NCI-H1930 (cell line): ENCODE measurements around the gene TANGO6.
"Not testable (repeated sequence)": the region's sequence is repeated elsewhere in the genome, so short reads cannot be mapped to it uniquely, and the experiment has no call there.

ENCODE experiments used
- DNase-seq, 2 experiments: peaks; one replicate each; lab custom pipeline; 2025; lab: John Stamatoyannopoulos, UW

TANGO6 gene

GRCh38 chr16:68969338-68969737 is 126.0 kb downstream of the TANGO6 start:
- no peak for DNase-seq

DNA sequence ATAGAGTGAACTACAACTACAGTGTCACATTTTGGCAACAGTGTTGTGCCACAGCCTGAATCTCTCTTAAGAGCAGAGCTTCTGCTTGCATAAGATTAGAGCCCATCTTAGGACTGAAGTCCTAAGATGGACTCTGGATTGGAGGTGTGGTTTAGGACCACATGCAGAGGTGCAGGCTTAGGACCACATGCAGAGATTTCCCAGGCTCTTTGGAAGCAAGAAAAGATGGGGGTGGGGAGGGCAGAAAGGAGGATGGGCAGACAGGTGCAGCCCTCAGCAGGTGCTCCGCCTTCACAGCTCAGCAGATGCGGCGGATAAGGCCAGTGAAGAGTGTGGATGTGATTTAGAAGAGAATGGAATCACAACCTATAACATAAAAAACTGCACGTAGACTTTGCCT is 128.7 kb downstream of the TANGO6 start:
- DNase-seq, result no peak

- no peak for DNase-seq
Observed at GRCh38 chr16:68972720-68973119, 129.4 kb downstream of the TANGO6 start.

GRCh38 chr16:68973611-68974120 is 130.3 kb downstream of the TANGO6 start:
- DNase-seq, result no peak

- no peak for DNase-seq
Observed at GRCh38 chr16:68978303-68978954, 135.1 kb downstream of the TANGO6 start.

- no peak for DNase-seq
Observed at GRCh38 chr16:68980695-68981315, 137.5 kb downstream of the TANGO6 start.

DNA sequence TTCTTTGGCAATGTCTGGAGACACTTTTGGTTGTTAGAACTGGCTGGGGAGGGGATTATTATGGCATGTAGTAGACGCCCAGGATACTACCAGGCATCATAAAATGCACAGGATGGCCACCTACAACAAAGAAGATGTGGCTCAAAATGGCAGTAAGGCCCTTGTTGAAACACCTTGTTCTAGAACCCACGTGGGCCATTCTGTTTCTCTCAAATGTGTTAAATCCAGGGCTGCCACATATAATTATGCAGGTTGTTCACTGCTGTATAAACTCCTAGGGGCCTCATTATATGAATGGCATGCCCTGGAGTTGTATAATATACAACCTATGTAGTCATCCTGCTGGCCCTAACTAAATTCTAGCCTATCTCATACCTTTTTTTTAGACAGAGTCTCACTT is 138.6 kb downstream of the TANGO6 start:
- no peak for DNase-seq

- DNase-seq, result no peak
Observed at GRCh38 chr16:68984467-68984866, 141.1 kb downstream of the TANGO6 start.

DNA sequence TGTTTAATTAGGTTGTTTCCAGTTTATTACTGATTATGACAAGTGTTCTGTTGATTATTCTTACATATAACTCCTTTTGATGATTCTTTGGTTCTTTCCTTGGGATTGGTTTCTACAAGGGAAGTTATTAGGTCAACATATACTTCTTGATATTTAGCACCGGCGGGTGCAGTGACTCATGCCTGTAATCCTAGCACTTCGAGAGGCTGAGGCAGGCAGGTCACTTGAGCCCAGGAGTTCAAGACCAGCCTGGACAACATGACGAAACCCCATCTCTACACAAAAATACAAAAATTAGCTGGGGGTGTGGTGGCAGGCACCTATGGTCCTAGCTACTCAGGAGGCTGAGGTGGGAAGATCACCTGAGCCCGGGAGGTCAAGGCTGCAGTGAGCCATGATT is 141.9 kb downstream of the TANGO6 start:
- no peak for DNase-seq

DNA sequence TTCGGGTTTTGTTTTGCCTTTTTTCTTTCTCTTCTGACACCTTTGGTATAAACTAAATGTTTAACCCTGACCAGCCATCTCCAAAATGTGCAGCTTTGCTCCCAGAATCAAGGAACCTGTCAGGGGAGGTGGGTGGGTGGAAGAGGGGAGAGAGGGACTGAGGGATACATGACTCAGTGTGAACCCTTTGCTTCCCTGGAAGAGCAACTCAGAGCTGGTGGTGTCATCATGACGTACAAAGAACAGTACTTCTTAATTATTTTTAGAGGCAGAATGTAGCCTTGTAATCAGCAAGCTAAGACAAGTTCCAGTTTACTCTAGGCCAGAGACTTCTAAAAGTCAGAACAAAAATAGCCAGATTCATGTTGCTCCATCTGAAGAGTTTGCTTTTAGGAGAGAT is 142.5 kb downstream of the TANGO6 start:
- DNase-seq, result no peak

GRCh38 chr16:68987734-68988457 is 144.6 kb downstream of the TANGO6 start:
- DNase-seq, result no peak

- DNase-seq, result not testable (repeated sequence)
Observed at GRCh38 chr16:68990172-68990845, 147.0 kb downstream of the TANGO6 start.

- no peak for DNase-seq
Observed at GRCh38 chr16:68991075-68991474, 147.7 kb downstream of the TANGO6 start.

DNA sequence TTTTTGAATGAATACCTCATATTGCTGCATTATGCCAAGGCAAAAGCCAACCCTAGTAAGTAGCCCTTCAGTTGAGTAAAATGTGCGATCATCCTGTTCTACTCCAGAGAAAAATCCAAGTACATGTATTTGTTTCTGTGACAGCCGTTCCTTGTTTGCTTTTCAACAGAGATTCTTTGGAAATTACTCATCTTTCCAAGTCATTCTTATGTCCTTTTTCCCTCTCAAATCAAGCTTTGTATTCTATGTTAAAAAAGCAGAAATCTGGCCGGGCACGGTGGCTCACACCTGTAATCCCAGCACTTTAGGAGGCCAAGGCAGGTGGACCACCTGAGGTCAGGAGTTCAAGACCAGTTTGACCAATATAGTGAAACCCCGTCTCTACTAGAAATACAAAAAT is 149.2 kb downstream of the TANGO6 start:
- DNase-seq, result no peak

GRCh38 chr16:68993456-68993855 is 150.1 kb downstream of the TANGO6 start:
- no peak for DNase-seq

DNA sequence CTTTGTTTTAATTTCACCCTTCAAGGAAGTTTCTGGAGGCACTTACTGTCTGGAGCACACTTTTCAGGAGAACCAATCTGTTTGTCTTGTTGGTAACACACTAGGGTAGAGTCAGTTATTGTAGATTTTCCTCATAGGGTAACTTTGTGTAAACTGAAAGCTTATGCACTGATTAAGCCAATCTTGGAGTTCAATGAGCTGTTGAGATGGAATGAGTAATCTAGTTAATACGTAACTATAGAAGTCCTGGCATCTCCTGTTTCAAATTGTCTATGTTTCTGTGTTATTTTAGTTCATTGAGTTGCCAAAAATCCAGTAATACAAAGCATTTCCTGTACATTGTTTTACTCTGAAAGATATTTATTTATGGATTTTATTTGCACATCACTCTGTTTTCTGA is 150.6 kb downstream of the TANGO6 start:
- DNase-seq, result no peak

DNA sequence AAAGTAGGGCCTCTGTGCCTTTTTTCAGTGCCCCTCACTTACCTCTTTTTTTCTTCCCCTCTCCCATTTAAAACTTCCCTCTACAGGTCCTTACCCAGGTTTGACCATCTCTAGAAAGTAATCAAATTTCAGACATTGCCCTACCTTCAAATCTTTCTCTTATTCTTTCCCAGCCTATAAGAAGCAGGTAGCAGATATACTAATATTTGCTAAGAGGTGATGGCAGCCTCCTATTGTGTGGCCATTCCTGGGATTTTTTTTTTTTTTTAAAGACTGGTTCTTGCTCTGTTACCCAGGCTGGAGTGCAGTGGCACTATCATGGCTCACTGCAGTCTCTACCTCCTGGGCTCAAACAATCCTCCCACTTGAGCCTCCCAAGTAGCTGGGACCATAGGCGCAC is 151.0 kb downstream of the TANGO6 start:
- DNase-seq, result no peak

DNA sequence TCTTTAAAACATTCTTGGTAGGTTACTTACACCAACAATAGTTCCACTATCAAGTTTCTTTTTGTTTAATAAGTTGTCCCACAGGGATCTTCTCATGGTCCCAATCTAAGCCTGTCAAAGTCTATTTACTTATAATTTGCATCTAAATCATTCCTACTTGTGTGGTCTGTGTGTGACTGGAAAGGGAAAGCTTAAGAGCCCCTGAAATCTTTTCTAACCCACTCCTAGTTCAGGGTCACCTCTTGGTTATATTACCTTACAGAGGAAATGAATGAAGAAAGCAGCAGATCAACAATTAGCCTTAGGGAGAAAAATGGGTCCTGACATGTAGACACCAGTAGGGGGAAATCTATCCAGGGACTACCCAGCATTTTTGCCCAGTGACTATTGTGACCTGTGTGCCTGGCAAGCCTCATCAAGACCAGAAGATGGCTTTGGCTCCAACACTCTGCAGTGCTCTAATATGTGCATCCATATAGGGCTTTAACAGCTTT is 151.7 kb downstream of the TANGO6 start:
- no peak for DNase-seq

GRCh38 chr16:68997564-68997963 is 154.2 kb downstream of the TANGO6 start:
- no peak for DNase-seq

- no peak for DNase-seq
Observed at GRCh38 chr16:68999114-68999513, 155.8 kb downstream of the TANGO6 start.

- no peak for DNase-seq
Observed at GRCh38 chr16:69003500-69003899, 160.2 kb downstream of the TANGO6 start.

GRCh38 chr16:69005641-69006355 is 162.5 kb downstream of the TANGO6 start:
- no peak for DNase-seq
